Colon (tissue), 2 donors: ENCODE data around the gene MAPKAPK5.
"Not testable (repeated sequence)": the region's sequence is repeated elsewhere in the genome, so short reads cannot be mapped to it uniquely, and the experiment has no call there.

Source experiments
- FAIRE-seq: peaks from 2 replicates; lab custom pipeline; 2012; peaks lifted over from hg19 to GRCh38; lab: Jason Lieb, UNC
- donor health status: control.
- donor health status: control.

Gene MAPKAPK5

DNA sequence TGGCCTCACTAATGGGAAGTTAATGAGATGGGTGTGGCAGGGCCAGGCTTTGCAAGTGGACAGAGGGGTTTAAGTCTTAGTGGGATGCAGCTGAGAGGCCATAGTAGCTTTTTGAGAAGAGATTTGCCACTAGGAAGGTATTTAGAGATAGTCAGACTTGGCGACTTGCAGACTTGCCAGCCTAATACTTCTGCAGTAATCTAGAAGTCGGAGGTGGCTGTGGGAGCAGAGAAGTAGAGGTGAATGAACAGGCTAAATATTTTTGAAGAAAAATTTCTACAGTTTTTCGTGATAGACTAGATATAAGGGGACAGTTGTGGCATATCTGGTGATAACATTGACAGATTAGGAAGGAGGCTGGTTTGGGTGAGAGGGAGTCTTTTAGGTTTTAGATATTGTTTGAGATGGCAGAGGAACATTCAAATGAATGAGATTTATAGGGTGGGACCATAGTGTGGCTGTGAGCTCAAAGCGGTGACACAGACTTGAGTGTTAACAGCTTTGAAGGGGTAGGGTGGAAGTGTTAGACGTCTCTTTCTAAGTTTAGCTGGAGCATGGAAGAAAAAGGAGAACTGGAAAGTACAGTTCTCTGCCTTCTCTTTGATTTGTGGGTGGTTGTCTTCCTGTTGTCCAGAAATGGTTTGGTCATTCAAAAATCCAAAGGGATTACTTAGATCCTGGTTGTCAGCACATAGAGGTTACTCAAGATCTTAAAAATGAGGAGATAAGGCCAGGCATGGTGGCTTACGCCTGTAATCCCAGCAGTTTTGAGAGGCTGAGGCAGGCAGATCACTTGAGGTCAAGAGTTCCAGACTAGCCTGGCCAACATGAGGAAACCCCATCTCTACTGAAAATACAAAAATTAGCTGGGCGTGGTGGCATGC, 44.9 kb downstream of the MAPKAPK5 start:
- no peak for FAIRE-seq

- FAIRE-seq = no peak
Observed at GRCh38 chr12:111887926-111888745, 46.1 kb downstream of the MAPKAPK5 start.

- no peak for FAIRE-seq
Observed at GRCh38 chr12:111893287-111893686, 51.3 kb downstream of the MAPKAPK5 start.

GRCh38 chr12:111894556-111894955, 52.5 kb downstream of the MAPKAPK5 start:
- FAIRE-seq = no peak

- FAIRE-seq = no peak
Observed at GRCh38 chr12:111901182-111901581, 59.2 kb downstream of the MAPKAPK5 start.

DNA sequence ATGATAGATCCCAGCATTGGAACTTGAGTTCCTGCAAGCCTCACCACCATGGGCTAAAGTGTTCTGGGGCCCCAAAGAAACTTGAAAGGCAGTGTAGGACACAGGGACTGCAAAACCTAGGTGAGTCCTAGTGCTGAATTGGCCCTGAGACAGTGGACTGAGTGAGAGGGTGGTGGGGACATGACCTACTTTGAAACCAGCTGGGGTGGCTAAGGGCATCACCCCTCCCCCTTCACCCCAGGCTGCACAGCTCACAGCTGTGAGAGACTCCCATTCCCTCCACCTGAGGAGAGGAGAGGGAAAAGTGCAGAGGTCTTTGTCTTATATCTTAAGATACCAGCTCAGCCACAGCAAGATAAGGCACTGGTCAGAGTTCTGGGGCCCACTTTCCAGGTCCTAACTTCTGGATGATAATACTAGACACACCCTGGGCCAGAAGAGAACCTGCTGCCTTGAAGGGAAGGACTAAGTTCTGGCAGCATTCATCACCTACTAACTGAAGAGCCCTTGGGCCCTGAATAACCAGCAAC, 62.5 kb downstream of the MAPKAPK5 start:
- no peak for FAIRE-seq

GRCh38 chr12:111905502-111905901, 63.5 kb downstream of the MAPKAPK5 start:
- FAIRE-seq = no peak

DNA sequence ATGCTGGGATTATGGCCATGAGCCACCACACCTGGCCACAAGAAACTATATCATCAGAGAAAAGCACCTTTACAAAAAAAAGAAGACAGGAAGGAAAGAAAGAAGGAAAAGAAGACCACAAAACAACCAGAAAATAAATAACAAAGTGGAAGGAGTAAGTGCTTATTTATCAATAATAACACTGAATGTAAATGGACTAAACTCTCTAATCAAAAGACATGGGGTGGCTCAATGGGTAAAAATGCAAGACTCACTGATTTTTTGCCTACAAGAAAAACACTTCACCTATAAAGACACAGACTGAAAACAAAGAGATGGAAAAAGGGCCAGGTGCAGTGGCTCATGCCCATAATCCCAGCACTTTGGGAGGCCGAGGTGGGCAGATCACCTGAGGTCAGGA, 65.7 kb downstream of the MAPKAPK5 start:
- FAIRE-seq = no peak

- no peak for FAIRE-seq
Observed at GRCh38 chr12:111925171-111925570, 83.1 kb downstream of the MAPKAPK5 start.

DNA sequence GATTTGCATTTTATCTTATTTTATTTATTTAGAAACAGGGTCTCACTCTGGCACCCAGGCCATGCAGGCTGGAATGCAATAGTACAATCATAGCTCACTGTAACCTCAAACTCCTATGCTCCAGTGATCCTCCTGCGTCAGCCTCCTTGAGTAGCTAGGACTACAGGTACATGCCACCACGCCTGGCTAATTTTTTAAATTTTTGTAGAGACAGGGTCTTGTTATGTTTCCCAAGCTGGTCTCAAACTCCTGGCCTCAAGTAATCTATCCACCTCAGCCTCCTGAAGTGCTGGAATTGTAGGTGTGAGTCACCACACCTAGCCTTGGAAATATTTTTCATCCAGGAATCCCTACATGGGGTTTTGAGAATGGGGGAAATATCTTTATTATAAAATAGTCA, 84.6 kb downstream of the MAPKAPK5 start:
- no peak for FAIRE-seq

GRCh38 chr12:111927346-111927745, 85.3 kb downstream of the MAPKAPK5 start:
- no peak for FAIRE-seq

- no peak for FAIRE-seq
Observed at GRCh38 chr12:111932241-111932640, 90.2 kb downstream of the MAPKAPK5 start.

DNA sequence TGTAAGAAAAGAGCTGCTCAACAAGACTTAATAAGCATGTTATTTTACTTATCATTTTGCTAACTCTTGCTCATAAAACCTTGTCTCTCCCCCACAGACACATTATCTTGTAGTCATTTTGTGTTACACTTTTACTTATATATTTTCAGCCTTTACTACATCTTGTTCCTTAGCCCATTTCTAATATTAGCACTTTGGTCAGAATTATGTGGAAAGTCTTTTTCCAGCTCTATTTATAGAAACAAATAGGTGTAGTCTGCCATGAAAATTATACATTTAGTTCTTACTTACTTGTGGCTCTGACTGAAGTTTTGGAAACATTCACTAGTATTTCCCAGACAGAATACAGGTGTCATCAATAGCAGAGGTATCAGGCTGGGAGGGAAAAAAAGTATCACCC, 94.8 kb downstream of the MAPKAPK5 start:
- no peak for FAIRE-seq

GRCh38 chr12:111937429-111937828, 95.4 kb downstream of the MAPKAPK5 start:
- FAIRE-seq = no peak

- FAIRE-seq = no peak
Observed at GRCh38 chr12:111942557-111942956, 100.5 kb downstream of the MAPKAPK5 start.

GRCh38 chr12:111943929-111944328, 101.9 kb downstream of the MAPKAPK5 start:
- no peak for FAIRE-seq

DNA sequence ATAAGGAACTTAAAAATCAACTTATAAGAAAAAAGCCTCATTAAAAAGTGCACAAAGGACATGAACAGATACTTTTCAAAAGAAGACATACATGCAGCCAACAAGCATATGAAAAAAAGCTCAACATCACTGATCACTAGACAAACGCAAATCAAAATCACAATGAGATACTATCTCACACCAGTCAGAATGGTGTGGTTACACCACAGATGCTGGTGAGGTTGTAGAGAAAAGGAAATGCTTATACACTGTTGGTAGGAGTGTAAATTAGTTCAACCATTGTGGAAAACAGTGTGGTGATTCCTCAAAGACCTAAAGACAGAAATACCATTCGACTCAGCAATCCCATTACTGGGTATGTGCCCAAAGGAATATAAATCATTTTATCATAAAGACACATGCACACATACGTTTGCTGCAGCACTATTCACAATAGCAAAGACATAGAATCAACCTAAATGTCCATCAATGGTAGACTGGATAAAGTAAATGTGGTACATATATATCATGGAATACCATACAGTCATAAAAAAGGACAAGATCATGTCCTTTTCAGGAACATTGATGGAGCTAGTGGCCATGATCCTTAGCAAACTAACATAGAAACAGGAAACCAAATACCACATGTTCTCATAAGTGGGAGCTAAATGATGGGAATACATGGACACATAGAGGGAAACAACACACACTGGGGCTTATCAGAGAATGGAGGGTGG, 109.1 kb downstream of the MAPKAPK5 start:
- not testable (repeated sequence) for FAIRE-seq
